GM12878 (cell line): Measurements from ENCODE around the gene SMARCC1. TPM values are rescaled to one million over a fixed set of nuclear protein-coding genes. Genes with fewer than 3 reads are reported as not detected.

ENCODE experiments used
- ATAC-seq: fragments of 200-7000 bp; cut with Tn5 transposase; 3 replicates; pipeline ENCODE4 v1.9.1; 2020; ENCODE audit warnings: mild to moderate bottlenecking, moderate library complexity
- BruUV-seq: library from RNA; stranded (reverse); fragments of 400-500 nt; replicated peaks from 2 replicates; lab custom pipeline; 2021; lab: Mats Ljungman, UMichigan
- CTCF ChIA-PET: fragments of 300-600 bp; sonication (Branson Sonifier 250); formaldehyde crosslinking; extraction: SDS; loops from one replicate; lab custom pipeline; 2021; ENCODE audit warnings: inconsistent platforms; lab: Yijun Ruan, JAX
- POLR2A ChIA-PET: fragments of 350-600 bp; formaldehyde crosslinking; extraction: SDS; loops from one replicate; lab custom pipeline; 2021; ENCODE audit warnings: inconsistent platforms; lab: Charles Lee
- RAD21 ChIA-PET: fragments of 300-600 bp; sonication (Branson Sonifier 250); formaldehyde crosslinking; loops from one replicate; lab custom pipeline; 2023; ENCODE audit warnings: antibody characterized with exemption; ENCODE audit not compliant: unreplicated experiment; lab: Charles Lee
- SMC1A ChIA-PET: fragments of 300-600 bp; sonication (Branson Sonifier 250); formaldehyde crosslinking; loops from one replicate; lab custom pipeline; 2023; ENCODE audit not compliant: unreplicated experiment, uncharacterized antibody; lab: Charles Lee
- DNase-seq: peaks from one replicate; pipeline ENCODE4 v3.0.0-alpha.2; 2011; ENCODE audit warnings: low read depth, low spot score
- FAIRE-seq: peaks from 3 replicates; lab custom pipeline; 2011; peaks lifted over from hg19 to GRCh38; lab: Jason Lieb, UNC
- H2AFZ ChIP-seq: 2 replicates; pipeline ENCODE4 v1.6.0; 2011; ENCODE audit warnings: low read depth, low read length, control low read depth; ENCODE audit not compliant: control insufficient read depth
- H3K27ac ChIP-seq: 2 replicates; pipeline ENCODE4 v1.5.1; 2011; ENCODE audit warnings: control low read depth; ENCODE audit not compliant: control insufficient read depth, insufficient read depth
- H3K27me3 ChIP-seq, 2 experiments: replicated peaks in 1 of 2; 2 replicates each; pipeline versions ENCODE4 v1.6.0 to v1.6.1; 2011; ENCODE audit warnings: low read length in 1 of 2; ENCODE audit not compliant: control insufficient read depth in 2 of 2, insufficient read depth in 2 of 2
- H3K36me3 ChIP-seq, 2 experiments: 2 replicates each; pipeline ENCODE4 v1.5.1; 2011; ENCODE audit warnings: low read length in 1 of 2; ENCODE audit not compliant: control insufficient read depth in 2 of 2, insufficient read depth in 2 of 2
- H3K4me1 ChIP-seq: 2 replicates; pipeline ENCODE4 v1.6.1; 2011; ENCODE audit warnings: mild to moderate bottlenecking, low read length, moderate library complexity, mixed read lengths; ENCODE audit not compliant: control insufficient read depth, insufficient read depth
- H3K4me2 ChIP-seq: 2 replicates; pipeline ENCODE4 v1.6.0; 2011; ENCODE audit warnings: control low read depth; ENCODE audit not compliant: control insufficient read depth, insufficient read depth
- H3K4me3 ChIP-seq: fragments of 200-600 bp; sonication (generic); 2 replicates; pipeline ENCODE4 v1.5.1; 2016
- H3K79me2 ChIP-seq: 2 replicates; pipeline ENCODE4 v1.6.0; 2011; ENCODE audit warnings: low read length; ENCODE audit not compliant: control insufficient read depth, insufficient read depth
- H3K9ac ChIP-seq: 2 replicates; pipeline ENCODE4 v1.8.0; 2011; ENCODE audit warnings: low read length, control low read depth, mixed read lengths; ENCODE audit not compliant: control insufficient read depth, insufficient read depth
- H3K9me3 ChIP-seq: replicated peaks from 3 replicates; pipeline ENCODE4 v1.5.1; 2011; ENCODE audit warnings: mild to moderate bottlenecking, low read length; ENCODE audit not compliant: control insufficient read depth, insufficient read depth
- H4K20me1 ChIP-seq: 2 replicates; pipeline ENCODE4 v1.6.0; 2011; ENCODE audit not compliant: control insufficient read depth, insufficient read depth
- ASH2L ChIP-seq: fragments of 300-600, 200-600 bp; sonication (generic); IDR thresholded peaks from 2 replicates; pipeline ENCODE4 v1.6.1; 2017; ENCODE audit warnings: low read depth, mild to moderate bottlenecking, borderline replicate concordance
- BCL3 ChIP-seq: IDR thresholded peaks from 2 replicates; pipeline ENCODE4 v1.6.1; 2011; ENCODE audit warnings: borderline replicate concordance, low read depth, mild to moderate bottlenecking, moderate library complexity, low read length; ENCODE audit not compliant: insufficient read depth, poor library complexity, severe bottlenecking
- FOXK2 ChIP-seq: fragments of 450-650 bp; IDR thresholded peaks from 2 replicates; pipeline ENCODE4 v1.6.1; 2017; ENCODE audit warnings: mild to moderate bottlenecking, moderate library complexity
- MYB ChIP-seq: fragments of 150-350 bp; IDR thresholded peaks from 2 replicates; pipeline ENCODE4 v1.6.1; 2014; ENCODE audit warnings: mild to moderate bottlenecking, low read depth, low read length, borderline replicate concordance
- RAD51 ChIP-seq: fragments of 450-650 bp; IDR thresholded peaks from 2 replicates; pipeline ENCODE4 v1.6.1; 2016; ENCODE audit warnings: moderate library complexity, mild to moderate bottlenecking, inconsistent platforms
- RBBP5 ChIP-seq: fragments of 200-600 bp; sonication (generic); conservative IDR thresholded peaks from 2 replicates; pipeline ENCODE4 v1.6.1; 2016
- RUNX3 ChIP-seq: IDR thresholded peaks from 2 replicates; pipeline ENCODE4 v1.6.1; 2012; ENCODE audit warnings: low read length, inconsistent platforms
- ZNF384 ChIP-seq: IDR thresholded peaks from 2 replicates; pipeline ENCODE4 v1.6.1; 2012; ENCODE audit warnings: low read depth, mild to moderate bottlenecking, low read length, improper control_type of control experiment, borderline replicate concordance
- WGBS: methylation state at CpG from one replicate; pipeline ENCODE4 v1.1.6; 2016; ENCODE audit warnings: low lambda C conversion rate; ENCODE audit not compliant: insufficient replicate concordance, insufficient coverage; ENCODE audit errors: missing lambda C conversion rate; 5-methylcytosine and 5-hydroxymethylcytosine counted together
- in situ Hi-C: fragments of 300-500 bp; cut with MboI; formaldehyde crosslinking; loops from 9 replicates; pipeline ENCODE4 v1.14.3; 2018; ENCODE audit warnings: mixed read lengths
- intact Hi-C: fragments of 100-400 bp; cut with micrococcal nuclease; formaldehyde crosslinking; loops from one replicate; pipeline ENCODE4 v1.14.2; 2022; ENCODE audit not compliant: unreplicated experiment
- polyA plus RNA-seq, 11 experiments: library from polyadenylated mRNA; depleted of rRNA in 4 of 11; unstranded in 6 of 11; stranded (reverse) in 5 of 11; fragments of >200 nt; fragmentation: Nextera tagmentation in 4 of 11; fragmentation: Illumina TruSeq in 1 of 11; extraction: Ambion mirVana in 4 of 11; extraction: Trizol in 1 of 11; gene quantifications; 1 replicate in 1 of 11; 2 replicates in 10 of 11; pipeline versions ENCODE4 v1.2.1 to v1.2.3, GENCODE V29; 2011 to 2016; ENCODE audit warnings: inconsistent platforms in 2 of 11, missing spikeins in 2 of 11, low read depth in 1 of 11
- total RNA-seq, 4 experiments: library from RNA; depleted of rRNA in 3 of 4; stranded (reverse); fragments of >200 nt in 3 of 4; fragmentation: Illumina TruSeq in 1 of 4; extraction: Trizol in 1 of 4; gene quantifications; 2 replicates each; pipeline versions ENCODE4 v1.2.1 to v1.2.3, GENCODE V29; 2013 to 2021

Gene SMARCC1
- total and polyA plus RNA-seq, 10 of the 15 experiments (the other 5 are each of a cell fraction or from before 2014, with no cell fraction given) = 26.6 to 147 (median 57.1) TPM

- no peaks in the 10 kb centered on the region for H3K4me1 ChIP-seq
- ATAC-seq (no peak), FAIRE-seq (no peak), DNase-seq (no peak)
- intact Hi-C loops (no loop called here), in situ Hi-C loops (no loop called here)
- WGBS = 91% methylated on average over 6 of the region's 6 CpGs
- H4K20me1 ChIP-seq = no peaks in the 10 kb centered on the region
- H2AFZ ChIP-seq = no peak overlapping the region
- TF ChIP-seq MYB (no peak), BCL3 (no peak), RAD51 (no peak), FOXK2 (no peak), RUNX3 (no peak), ASH2L (no peak), ZNF384 (no peak), RBBP5 (no peak)
- H3K79me2 ChIP-seq = no peaks in the 10 kb centered on the region
- SMC1A ChIA-PET = interaction anchor here (0.7 kb wide), 1 partner anchor 115 kb away, joined by 3 read pairs; no protein-coding TSS in a partner anchor
- no peaks in the 10 kb centered on the region for H3K9me3 ChIP-seq
- POLR2A ChIA-PET = no interaction called here
- no peak overlapping the region for H3K4me2 ChIP-seq
- no peak overlapping the region for H3K27ac ChIP-seq
- CTCF ChIA-PET = no interaction called here
- peaks cover 2 to 15% of the 10 kb centered on the region in 2 experiments for H3K36me3 ChIP-seq
- H3K27me3 ChIP-seq = no peaks in the 10 kb centered on the region
- no peak overlapping the region for H3K9ac ChIP-seq
- RAD21 ChIA-PET = no interaction called here
- no TSS peak for BruUV-seq
- H3K4me3 ChIP-seq = no peak overlapping the region
Measured at GRCh38 chr3:47636225-47636624, 145.5 kb downstream of the SMARCC1 start.
